Measurements from ENCODE around the gene GSTT2.
"Not testable (repeated sequence)": the region's sequence is repeated elsewhere in the genome, so short reads cannot be mapped to it uniquely, and the experiment has no call there.

The GSTT2 gene

GRCh38 chr22:23979557-23980240, at the start of gene GSTT2:
GSTT2 (plus strand) TSS chr22:23980134.
- in situ Hi-C loops (cut with MboI; ENCODE audit: low sequenced_read_pairs): not testable (repeated sequence)

- in situ Hi-C loops (cut with MboI; ENCODE audit: low sequenced_read_pairs): no loop called here
These were observed 41.5 kb upstream of the GSTT2 start for GRCh38 chr22:23938328-23939016.

- in situ Hi-C loops (cut with MboI; ENCODE audit: low sequenced_read_pairs): no loop called here
These were observed 40.9 kb upstream of the GSTT2 start for GRCh38 chr22:23939017-23939357.

GRCh38 chr22:23940166-23940565, 39.8 kb upstream of the GSTT2 start:
- in situ Hi-C loops (cut with MboI; ENCODE audit: low sequenced_read_pairs): not testable (repeated sequence)

GRCh38 chr22:23947391-23947790, 32.5 kb upstream of the GSTT2 start:
- in situ Hi-C loops (cut with MboI; ENCODE audit: low sequenced_read_pairs): not testable (repeated sequence)

GRCh38 chr22:23949764-23950163, 30.2 kb upstream of the GSTT2 start:
- in situ Hi-C loops (cut with MboI; ENCODE audit: low sequenced_read_pairs): not testable (repeated sequence)

- in situ Hi-C loops (cut with MboI; ENCODE audit: low sequenced_read_pairs): not testable (repeated sequence)
These were observed 28.6 kb upstream of the GSTT2 start for GRCh38 chr22:23951383-23951782.

- in situ Hi-C loops (cut with MboI; ENCODE audit: low sequenced_read_pairs): not testable (repeated sequence)
These were observed 27.0 kb upstream of the GSTT2 start for GRCh38 chr22:23952794-23953405.

- in situ Hi-C loops (cut with MboI; ENCODE audit: low sequenced_read_pairs): not testable (repeated sequence)
These were observed 26.4 kb upstream of the GSTT2 start for GRCh38 chr22:23953485-23953884.

GRCh38 chr22:23954193-23954990, 25.5 kb upstream of the GSTT2 start:
- in situ Hi-C loops (cut with MboI; ENCODE audit: low sequenced_read_pairs): not testable (repeated sequence)

GRCh38 chr22:23954991-23955305, 25.0 kb upstream of the GSTT2 start:
- in situ Hi-C loops (cut with MboI; ENCODE audit: low sequenced_read_pairs): not testable (repeated sequence)

- in situ Hi-C loops (cut with MboI; ENCODE audit: low sequenced_read_pairs): not testable (repeated sequence)
These were observed 24.0 kb upstream of the GSTT2 start for GRCh38 chr22:23955886-23956285.

GRCh38 chr22:23956301-23956900, 23.5 kb upstream of the GSTT2 start:
- in situ Hi-C loops (cut with MboI; ENCODE audit: low sequenced_read_pairs): not testable (repeated sequence)

GRCh38 chr22:23961084-23961771, 18.7 kb upstream of the GSTT2 start, which contains the start of gene GSTT2B:
GSTT2B (minus strand) TSS chr22:23961195; CDS start chr22:23961131, 64 bp downstream.
- in situ Hi-C loops (cut with MboI; ENCODE audit: low sequenced_read_pairs): not testable (repeated sequence)

- in situ Hi-C loops (cut with MboI; ENCODE audit: low sequenced_read_pairs): not testable (repeated sequence)
These were observed 13.8 kb upstream of the GSTT2 start for GRCh38 chr22:23966094-23966493.

- in situ Hi-C loops (cut with MboI; ENCODE audit: low sequenced_read_pairs): not testable (repeated sequence)
These were observed 13.4 kb upstream of the GSTT2 start, which contains the start of gene DDTL for GRCh38 chr22:23966568-23966967. DDTL (plus strand) TSS chr22:23966888; CDS start chr22:23966915, 27 bp downstream.

GRCh38 chr22:23969071-23969470, 10.9 kb upstream of the GSTT2 start:
- in situ Hi-C loops (cut with MboI; ENCODE audit: low sequenced_read_pairs): no loop called here

- in situ Hi-C loops (cut with MboI; ENCODE audit: low sequenced_read_pairs): no loop called here
These were observed 9.7 kb upstream of the GSTT2 start for GRCh38 chr22:23970201-23970641.

- in situ Hi-C loops (cut with MboI; ENCODE audit: low sequenced_read_pairs): no loop called here
These were observed 9.0 kb upstream of the GSTT2 start for GRCh38 chr22:23970816-23971486.

- in situ Hi-C loops (cut with MboI; ENCODE audit: low sequenced_read_pairs): not testable (repeated sequence)
These were observed 8.0 kb upstream of the GSTT2 start for GRCh38 chr22:23971927-23972326.

All from HL-60/S4 treated with phorbol 12-myristate 13-acetate at 8.2 ng/mL for 4 days and 3 days (cell line).